ELF-1 (cell line): ENCODE data around the gene SHANK2.

Experiments used
- DNase-seq: peaks from one replicate; pipeline ENCODE4 v3.0.0-alpha.2; 2016; ENCODE audit warnings: low read depth, low spot score

SHANK2 gene

DNA sequence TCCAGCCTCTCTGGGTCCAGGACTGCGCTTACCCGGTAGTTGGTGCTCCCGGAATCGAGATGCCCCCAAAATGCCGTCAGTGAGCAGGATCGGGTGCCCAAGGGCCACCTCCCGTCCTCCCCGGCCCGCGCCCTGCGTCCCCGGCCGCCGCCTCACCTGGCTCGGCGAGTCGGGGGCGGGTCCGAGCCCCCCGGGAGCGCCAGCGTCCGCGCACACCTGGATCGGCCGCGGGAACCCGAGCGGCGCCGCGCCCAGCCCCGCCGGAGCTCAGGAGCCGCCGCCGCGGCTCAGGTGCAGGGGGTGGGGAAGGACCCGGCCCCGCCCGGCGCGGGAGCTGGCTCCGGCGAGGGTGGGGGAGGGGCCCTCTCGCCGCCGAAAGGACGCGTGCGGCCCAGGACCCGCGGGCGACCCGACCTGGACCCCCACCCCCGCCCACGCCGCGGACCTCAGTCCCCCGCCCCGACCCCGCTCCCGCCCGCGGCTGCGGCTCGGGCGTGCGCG, at the start of gene SHANK2:
Gene SHANK2 (minus strand): TSS at position 309 of the 501 bp plus-strand sequence. CDS start 105,251 bp downstream, outside the sequence.
- no peak for DNase-seq

DNA sequence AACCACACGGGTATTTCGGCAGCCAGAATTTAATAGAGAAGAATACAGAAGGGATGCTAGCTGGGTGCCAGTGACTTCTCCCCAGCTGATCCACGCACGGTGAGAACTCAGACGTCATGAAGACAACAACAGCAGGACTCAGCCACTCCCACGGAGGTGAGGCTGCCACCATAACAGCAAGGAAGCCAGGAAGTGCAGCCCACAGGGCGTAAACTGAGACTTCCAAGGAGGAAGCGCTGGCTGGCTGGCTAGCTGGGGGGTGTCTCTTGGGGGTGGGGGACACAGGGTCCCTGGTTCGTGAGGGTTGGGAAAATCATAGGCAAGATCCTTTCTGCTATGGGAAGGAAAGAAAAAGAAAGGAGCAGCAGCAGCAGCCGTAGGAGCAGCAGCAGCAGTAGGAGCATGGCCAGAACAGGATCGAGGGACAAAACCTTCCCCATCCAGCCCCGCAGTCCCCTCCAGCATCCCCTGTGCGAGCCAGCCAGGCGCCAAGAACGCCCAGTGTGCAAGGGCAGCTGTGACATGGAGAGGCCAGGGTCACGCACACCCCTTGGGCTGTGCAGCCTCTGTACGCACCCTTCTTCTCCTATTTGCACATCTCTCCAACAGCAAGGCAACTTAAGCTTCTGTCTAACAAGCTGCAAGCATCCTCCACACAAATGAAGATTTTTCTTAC, 49.6 kb upstream of the SHANK2 start:
- peak; percentile 2 for DNase-seq

DNA sequence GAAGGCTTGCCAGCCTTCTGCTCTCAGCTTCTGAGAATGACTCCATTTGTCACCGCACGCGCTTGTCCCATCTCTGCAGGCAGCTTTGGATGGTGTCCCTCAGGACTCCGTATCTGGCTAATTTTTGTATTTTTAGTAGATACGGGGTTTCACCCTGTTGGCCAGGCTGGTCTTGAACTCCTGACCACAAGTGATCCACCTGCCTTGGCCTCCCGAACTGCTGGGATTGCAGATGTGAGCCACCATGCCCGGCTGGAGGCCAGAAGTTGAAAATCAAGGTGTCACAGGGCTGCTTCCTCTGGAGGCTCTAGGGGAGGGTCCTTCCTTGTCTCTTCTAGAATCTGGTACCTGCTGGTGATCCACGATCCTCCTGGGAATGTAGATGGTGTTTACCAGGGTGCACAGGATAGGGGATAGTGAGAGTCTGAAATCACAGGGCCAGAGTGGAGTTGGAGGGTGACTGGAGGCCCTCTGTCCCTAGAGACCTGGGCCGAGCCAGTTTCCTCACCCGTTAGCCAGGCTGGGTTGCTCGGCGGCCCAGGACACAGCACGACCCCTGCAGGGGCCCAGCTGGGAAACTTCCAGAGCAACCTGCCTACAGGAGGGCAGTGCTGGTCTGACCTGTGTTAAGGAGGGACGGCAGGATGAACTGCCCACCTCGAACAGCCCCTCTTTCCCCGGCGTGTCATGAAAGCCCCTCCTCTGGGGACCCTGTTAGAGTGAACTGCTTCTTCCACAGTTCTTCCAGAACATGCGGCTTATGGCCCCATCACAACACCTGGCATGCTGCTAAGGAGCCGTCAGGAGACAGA, 48.9 kb upstream of the SHANK2 start:
- no peak for DNase-seq

DNA sequence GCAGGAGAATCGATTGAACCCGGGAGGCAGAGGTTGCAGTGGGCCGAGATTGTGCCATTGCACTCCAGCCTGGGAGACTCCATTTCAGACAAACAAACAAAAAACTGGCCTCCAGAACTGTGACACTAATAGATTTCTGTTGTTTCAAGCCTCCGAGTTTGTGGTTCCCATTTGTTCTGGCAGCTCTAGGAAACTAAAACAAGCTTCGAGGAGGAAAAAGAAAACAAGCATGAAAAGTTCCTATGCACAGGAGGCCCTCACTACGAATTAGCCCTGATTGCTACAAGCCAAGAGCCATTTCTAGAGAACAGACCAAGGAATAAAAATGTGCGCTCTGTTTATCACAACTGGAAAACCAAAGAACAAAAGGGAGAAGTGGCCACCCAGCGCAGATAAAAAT, 47.8 kb upstream of the SHANK2 start:
- DNase-seq, result no peak

DNA sequence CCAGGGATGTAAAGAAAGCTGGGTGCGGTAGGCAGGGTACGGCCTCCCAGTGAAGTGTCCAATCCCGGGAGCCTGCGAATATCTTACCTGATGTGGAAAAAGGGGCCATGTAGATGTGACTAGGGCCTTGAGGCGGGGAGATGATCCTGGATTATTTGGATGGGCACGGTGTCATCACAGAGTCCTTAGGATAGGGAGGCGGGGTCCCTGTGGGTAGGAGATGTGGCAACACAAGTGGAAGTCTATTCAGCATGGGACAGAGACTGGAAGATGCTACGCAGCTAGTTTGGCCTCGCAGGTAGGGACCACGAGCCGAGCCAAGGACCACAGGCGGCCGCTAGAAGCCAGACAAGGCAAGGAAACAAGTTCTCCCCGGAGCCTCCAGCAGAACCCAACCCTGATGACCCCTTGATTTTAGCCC, 46.4 kb upstream of the SHANK2 start:
- DNase-seq, result no peak

DNA sequence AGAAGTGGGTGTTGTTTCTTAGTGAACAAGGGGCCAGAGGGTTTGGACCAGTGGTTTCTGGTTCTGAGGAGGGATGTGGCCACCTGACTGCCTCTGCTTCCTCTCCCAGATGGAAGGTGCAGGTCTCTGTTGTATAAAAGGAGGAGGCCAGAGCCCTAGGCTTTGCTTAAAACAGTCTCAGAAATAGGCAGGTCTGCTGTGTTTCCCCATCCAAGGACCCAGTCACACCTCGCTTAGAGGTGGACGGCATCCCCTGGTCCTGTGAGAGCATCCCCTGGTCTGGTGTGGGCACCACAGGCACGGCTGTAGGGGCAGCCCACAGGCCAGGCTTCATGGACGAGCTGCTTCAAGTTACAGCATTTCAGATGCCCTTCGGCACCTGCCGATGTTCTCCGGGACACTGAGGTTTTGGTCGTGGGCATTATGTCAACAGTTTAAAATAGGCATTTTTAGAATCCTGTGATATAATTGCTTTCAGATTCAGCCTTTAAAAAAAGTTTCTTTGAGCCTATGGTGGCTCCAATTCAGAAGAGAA, 45.7 kb upstream of the SHANK2 start:
- no peak for DNase-seq

DNA sequence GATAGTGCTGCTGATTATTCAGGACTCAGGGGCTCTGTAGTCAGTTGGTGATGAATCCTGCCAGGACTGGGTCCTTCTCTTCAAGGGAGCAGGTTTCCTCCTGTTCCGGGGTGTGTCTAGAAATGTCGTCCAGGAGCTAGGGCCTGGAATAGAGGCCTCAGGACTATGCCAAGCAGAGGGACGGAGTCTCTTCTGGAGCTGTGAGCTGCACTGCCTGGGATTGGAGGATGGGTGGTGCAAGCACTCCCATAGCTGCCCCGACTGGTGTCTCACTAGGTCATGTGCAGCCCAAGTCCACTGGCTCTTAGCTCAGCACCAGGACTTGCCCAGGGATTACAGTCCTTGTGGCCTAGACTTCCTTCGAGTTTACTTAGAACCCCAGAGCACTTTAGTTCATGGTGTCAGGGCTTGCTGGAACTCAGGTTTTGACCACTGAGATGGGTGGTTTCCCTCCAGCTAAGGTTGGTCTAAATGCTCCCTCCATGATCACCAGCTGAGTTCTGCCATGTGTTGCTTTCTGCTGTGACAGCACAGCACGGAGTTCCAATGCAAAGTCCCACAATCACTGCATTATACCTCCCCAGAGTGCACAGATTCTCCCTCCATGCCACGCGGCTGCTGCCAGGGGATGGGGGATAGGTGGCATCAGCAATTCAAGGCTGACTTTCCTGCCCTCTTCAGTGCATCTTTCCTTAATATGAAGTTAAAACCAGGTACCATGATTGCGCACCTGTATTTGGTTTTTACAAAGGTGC, 42.6 kb upstream of the SHANK2 start:
- DNase-seq, result no peak

DNA sequence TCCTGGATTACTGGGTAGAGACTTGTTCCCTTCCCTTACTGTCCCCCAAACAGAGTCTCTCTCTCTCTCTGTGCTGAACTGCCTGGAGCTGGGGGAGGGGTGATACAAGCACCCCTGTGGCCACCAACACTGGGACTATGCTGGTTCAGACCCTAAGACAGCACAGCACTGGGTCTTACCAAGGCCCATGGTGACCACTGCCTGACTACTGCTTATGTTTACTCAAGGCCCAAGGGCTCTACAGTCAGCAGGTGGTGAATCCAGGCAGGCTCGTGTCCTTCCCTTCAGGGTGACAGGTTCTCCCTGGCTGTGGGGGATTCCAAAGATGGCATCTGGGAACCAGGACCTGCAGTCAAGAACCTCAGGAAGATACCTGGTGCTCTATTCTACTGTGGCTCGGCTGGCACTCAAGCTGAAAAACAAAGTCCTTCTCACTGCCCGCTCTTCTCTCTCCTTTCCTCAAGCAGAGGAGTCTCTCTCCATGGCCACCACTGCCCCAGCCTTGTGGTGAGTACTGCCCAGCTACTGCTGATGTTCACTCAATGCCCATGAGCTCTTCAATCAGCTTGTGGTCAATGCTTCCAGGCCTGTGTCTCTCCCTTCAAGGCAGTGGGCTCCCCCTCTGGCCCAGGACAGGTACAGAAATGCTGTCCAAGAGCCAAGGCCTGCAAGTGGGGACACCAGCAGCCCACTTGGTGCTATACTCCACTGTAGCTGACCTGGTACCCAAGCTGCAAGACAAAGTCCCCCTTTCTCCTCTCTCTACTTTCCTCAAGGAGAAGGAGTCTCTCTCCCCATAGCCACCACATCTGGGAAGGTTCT, 41.8 kb upstream of the SHANK2 start:
- DNase-seq, result no peak

DNA sequence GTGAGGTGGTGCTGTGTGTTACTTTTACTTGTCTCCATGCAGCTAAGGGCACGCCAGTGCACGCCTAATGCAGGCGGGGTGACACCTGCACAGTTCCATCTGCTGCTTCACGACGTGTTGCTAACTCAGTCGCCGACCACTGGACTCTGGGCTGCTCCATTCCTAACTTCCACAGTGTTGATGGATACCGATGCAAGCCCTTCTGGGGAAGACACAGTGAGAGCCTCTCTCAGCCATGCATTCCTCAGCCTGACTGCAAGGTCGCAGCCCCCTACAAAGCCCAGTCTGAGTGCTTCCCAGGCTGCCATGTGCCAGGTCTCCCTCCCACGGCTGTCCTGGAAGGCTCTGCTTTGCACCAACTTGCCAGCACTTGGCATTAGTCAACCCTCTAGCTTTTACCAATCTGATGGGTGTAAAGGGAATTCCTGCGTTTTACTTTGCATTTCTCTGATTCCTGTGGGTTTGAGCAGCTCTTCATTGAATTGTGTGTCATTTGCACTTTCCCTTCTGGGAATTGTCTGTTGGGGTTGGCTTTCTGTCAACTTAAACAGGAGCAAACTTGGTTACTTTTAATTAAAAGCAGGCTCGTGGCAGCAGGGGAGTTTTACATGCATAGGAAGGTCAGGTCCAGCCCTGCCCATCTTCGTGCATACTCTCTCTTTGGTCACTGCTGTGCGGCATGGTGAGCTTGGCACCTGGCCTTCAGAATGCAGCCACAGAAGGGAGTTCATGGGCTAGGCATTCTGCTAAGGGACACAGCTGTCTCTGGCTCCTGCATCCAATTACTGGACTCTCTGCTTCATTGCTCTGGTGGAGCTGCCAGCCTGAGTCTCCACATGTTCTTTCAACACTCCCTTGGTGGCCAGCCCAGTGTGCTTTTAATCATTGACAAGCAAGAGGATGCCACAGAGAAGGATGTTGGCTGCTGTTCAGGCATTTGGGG, 34.6 kb upstream of the SHANK2 start:
- no peak for DNase-seq

DNA sequence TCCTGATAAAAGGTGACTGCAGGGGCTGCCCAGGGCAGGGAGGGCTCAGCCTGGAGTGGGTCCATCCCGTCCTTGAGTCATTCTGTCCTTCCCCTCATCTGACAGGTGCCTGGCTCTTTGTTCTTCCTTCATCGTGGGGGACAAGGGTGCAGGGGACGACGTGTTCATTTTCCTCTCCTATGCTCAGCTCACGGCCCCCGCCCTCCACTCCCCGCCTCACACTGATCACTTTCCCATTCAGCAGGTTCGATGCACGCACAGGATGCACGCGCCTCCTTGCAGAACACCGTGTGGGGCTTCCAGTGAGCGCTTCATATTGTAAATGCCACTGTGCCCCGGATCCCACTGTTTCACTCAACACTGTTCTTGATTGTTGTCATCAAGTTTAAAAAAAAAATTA, 32.7 kb upstream of the SHANK2 start:
- no peak for DNase-seq

DNA sequence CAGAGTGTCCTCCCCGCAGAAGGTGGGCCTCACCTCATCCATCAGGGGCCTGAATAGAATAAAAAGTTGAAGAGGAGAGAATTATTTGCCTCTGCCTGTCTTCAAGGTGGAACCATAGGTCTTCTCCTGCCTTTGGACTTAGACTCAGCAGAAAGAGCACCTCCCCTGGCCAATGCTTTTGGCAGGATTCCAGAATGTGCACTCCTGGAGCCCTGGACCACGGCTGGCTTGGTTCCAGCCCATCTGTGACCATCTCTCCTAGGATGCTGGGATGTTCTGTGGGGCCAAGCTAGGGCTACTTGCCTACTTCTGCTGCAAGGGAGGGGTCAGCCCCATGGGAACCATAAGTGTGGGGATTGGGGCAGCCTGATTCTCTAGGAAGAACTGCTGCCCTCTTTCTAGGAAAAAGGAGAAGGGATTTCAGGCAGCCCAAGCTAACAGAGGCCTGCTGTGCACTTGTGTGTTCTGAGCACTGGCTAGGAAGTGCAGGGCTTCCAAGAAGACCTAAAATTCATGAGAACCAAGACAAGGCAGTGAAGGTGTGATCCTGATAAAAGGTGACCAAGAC, 32.2 kb upstream of the SHANK2 start:
- no peak for DNase-seq

DNA sequence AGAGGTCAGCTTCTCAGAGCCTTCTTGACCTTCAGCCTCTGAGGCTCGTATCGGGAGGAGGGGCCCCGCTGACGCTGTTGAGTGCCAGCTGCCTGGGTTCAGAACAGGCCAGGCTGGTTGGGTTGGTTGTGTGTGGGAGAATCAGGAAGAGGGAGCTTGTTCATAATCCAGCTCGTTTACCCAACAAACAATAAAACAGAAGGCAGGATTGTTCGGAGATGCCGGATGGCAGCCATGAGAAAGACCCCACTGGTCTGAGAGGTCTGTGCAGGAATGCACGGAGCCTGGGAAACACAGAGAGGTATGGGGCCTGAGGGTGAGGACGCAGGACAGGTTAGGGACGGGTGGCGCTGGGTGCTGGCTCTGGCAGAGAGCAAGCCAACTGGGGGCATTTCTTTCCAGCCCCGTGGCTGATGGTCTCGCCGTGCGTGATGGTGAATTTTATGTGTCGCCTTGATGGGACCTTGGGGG, 31.6 kb upstream of the SHANK2 start:
- peak; percentile 86 for DNase-seq

DNA sequence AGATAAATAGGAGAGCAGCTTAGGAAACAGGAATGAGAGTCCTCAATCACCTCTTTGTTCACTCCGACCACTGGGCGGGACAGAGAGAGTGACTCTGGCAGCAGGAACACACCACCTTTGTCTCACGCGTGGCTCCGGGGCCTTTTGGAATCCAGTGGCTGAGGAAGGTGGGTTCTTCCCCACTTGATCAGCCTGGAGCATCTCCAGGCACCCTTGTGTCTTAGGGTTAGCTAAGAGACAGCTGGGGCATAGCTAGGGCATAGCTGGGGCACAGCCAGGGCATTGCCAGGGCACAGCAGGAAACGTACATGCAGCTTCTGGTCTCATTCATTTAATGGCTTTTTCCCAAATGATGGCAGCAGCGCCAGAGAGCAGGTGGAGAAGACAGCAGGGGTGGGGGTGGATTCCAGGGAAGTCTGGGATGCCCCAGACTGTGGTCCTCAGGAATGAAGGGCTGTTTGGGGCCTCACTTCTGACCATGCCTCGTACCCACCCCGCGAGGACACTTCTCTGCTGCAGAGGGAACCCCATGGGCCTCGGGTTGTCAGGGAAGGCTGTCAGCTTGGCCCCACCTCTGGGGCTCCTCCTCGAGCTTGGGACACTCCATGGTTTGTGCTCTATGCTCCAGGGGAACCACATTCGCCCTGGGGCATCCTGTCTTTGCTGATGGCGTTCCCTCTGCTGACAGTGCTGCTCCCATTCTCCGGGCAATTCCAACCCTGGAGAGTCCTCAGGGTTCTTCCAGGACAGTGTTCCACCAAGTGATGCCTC, 30.4 kb upstream of the SHANK2 start:
- peak; percentile 32 for DNase-seq

DNA sequence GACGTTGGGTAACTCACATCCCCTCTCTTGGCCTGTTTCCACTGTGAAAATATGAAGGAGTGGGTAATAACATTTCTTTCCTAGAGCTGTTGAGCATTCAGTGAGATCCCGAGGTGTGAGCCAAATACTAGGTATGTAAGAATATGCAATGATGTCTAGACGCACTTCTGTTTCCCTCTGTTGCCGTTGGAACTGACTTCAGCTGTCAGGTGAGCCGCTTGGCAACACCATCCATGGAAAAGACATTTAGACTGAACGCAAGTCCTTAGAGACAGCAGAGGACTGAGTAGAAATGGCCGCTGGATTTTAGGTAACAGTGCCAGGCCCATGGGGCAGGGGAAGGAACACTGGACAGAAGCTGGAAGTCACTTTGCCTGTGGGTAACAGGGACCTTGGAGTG, 29.5 kb upstream of the SHANK2 start:
- no peak for DNase-seq

DNA sequence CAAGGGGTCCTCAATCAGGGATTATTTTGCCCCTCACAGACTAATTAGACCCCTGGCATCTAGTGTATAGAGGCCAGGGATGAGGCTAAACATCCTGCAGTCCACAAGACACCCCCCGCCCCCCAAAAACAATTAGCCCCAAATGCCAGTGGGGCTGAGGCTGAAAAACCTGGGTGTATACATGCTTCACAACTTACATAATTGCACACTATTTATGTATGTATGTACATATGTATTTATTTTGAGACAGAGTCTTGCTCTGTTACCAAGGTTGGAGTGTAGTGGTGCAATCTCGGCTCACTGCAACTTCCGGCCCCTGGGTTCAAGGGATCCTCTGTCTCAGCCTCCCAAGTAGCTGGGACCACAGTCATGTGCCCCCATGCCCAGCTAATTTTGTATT, 28.8 kb upstream of the SHANK2 start:
- no peak for DNase-seq

DNA sequence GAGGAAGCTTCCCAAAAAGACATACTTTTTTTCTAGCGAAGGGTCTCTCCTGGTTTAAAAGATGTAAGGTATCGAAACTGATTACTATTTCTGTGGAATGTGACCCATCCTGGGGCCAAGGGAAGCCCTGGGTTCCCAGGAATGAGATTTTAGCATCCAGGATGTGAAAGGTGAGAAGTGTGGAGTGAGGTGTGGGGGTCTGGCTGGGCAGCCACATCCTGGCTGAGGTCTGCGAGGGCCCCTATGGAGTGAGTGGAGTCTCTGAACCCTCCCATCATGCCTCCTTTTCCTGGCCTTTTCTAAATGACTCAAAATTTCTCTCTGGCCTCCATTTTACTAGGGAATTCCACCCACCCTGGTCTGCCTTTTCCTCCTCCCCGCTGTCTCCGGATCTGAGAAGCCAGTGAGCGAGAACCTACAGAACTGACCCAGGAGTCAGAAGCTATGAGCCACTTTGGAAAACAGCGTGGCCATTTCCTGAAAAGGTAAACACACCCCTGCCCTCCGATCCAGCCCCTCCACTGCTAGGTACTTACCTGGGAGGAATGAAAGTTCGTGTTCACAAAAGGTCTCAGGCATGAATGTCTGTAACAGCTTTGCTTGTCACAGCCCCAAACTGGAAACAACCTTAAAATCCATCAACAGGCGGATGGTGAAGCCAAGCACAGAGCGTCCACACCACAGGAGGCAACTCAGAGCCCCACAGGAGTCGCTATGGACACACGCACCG, 27.7 kb upstream of the SHANK2 start:
- no peak for DNase-seq

DNA sequence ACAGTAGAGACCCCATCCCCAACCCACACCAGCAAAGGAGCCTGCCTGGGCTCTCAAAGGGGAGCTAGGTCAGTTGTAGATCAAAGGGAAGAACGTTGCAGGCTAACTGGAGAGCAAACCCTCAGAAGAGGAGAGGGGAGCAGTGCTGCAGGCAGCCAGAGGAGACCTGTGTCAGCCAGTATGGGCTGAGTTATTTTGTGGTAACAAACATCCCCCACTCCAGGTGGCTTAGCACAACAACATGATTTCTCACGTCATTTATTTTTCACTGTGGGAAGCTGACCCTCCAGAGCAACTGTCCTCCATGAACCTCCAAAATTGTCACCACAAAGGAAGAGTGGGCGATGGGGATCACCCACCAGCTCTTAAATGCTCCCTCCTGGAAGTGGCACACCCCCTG, 19.8 kb upstream of the SHANK2 start:
- no peak for DNase-seq
